Mammary epithelial cell (primary cell): ENCODE measurements around the gene TPD52L2.

Experiments used
- CTCF ChIP-seq, 2 donors: IDR thresholded peaks in 1 of 2; conservative IDR thresholded peaks in 1 of 2; 2 replicates each; pipeline ENCODE4 v1.5.1; 2011 to 2012; ENCODE audit warnings: inconsistent platforms in 2 of 2, low read length in 2 of 2, mild to moderate bottlenecking in 2 of 2, control low read depth in 1 of 2, low read depth in 1 of 2; ENCODE audit not compliant: insufficient read depth in 1 of 2; ENCODE audit errors: extremely low read depth in 1 of 2
- EZH2 ChIP-seq: IDR thresholded peaks from 2 replicates; pipeline ENCODE4 v1.6.1; 2012; ENCODE audit warnings: low read length, inconsistent platforms, borderline replicate concordance

DNA sequence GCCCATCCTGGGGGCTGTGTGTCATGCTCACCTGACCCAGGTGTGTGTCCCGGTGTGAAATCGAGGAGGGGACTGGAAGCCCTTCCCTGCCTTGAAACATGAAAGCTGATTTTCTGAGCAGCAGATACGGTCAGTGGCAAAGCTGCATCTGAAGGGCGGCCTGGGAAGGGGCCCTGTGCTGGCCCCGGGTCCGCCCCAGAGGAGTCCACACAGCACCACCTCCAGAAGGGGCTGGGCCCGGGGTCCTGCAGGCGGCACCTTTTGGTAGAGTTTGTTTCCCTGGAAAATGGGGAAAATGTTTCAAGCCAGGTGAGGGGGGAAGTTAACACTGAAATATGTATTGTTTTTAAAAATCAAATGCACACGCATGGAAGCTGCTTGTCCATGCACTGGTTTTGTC, 70.4 kb downstream of the TPD52L2 start:
- no peak for TF ChIP-seq CTCF (conservative IDR thresholded peaks at IDR 0.05 in 1 of 2, IDR thresholded peaks at IDR 0.05 in 1 of 2; ENCODE audit: extremely low read depth in 1 of 2, insufficient read depth in 1 of 2, low read depth in 1 of 2, low read length in 2 of 2)
- no peak for TF ChIP-seq EZH2
